Upper lobe of right lung (tissue), 1 donor: Measurements from ENCODE around the gene FAM131B. TPM values are rescaled to one million over a fixed set of nuclear protein-coding genes. Genes with fewer than 3 reads are reported as not detected.
"Not testable (repeated sequence)": the region's sequence is repeated elsewhere in the genome, so short reads cannot be mapped to it uniquely, and the experiment has no call there.

Experiments
- ATAC-seq: fragments of 200-7000 bp; cut with Tn5 transposase; one replicate; pipeline ENCODE4 v1.9.1; 2020; ENCODE audit warnings: mild to moderate bottlenecking, moderate library complexity
- DNase-seq: peaks from one replicate; pipeline ENCODE4 v3.0.0-alpha.2; 2020
- H3K27ac ChIP-seq: fragments of 200-600 bp; one replicate; pipeline ENCODE4 v1.8.0; 2022
- H3K27me3 ChIP-seq: fragments of 200-600 bp; one replicate; pipeline ENCODE4 v1.8.0; 2022; ENCODE audit warnings: mild to moderate bottlenecking
- H3K36me3 ChIP-seq: fragments of 200-600 bp; one replicate; pipeline ENCODE4 v1.8.0; 2022
- H3K4me1 ChIP-seq: fragments of 200-600 bp; one replicate; pipeline ENCODE4 v1.8.0; 2022
- H3K4me3 ChIP-seq: fragments of 200-600 bp; one replicate; pipeline ENCODE4 v1.8.0; 2022; ENCODE audit warnings: mild to moderate bottlenecking
- H3K9me3 ChIP-seq: fragments of 200-600 bp; one replicate; pipeline ENCODE4 v1.8.0; 2022
- CTCF ChIP-seq: fragments of 200-600 bp; IDR thresholded peaks from one replicate; pipeline ENCODE4 v1.8.0; 2022; ENCODE audit warnings: antibody characterized with exemption
- intact Hi-C: fragments of 100-400 bp; cut with DNase I; formaldehyde crosslinking; loops from one replicate; pipeline ENCODE4 v1.11.0; 2022
- total RNA-seq: library from RNA; stranded (reverse); fragmentation: NEBNext Ultra II Directional; extraction: Animal tissue kit (Norgen Biotek cat#: 25700); gene quantifications from one replicate; pipeline ENCODE4 v1.2.1, GENCODE V29; 2021
- donor health status: DM: no; HTN: yes; CAD: no; lungs with severe emphysema.

FAM131B gene
- total RNA-seq, 1 donor from 2014 or later, result 0.90 TPM

- H3K9me3 ChIP-seq, result no peaks in the 10 kb centered on the region
- intact Hi-C loops, result no loop called here
- peaks cover 42% of the 10 kb centered on the region for H3K4me1 ChIP-seq
- no peak for DNase-seq
- no peaks in the 10 kb centered on the region for H3K27me3 ChIP-seq
- no peak for TF ChIP-seq CTCF
- H3K36me3 ChIP-seq, result no peaks in the 10 kb centered on the region
- H3K4me3 ChIP-seq, result peak overlapping the region; percentile 52
- ATAC-seq, result no peak
- peak overlapping the region; percentile 6 for H3K27ac ChIP-seq
These were observed 45.1 kb upstream of the FAM131B start for GRCh38 chr7:143407287-143408251.

- Histone ChIP-seq H3K27me3 (no peaks in the 10 kb centered on the region), H3K27ac (peak overlapping the region; percentile 17), H3K9me3 (no peaks in the 10 kb centered on the region), H3K4me3 (no peak overlapping the region), H3K4me1 (peaks cover 39% of the 10 kb centered on the region), H3K36me3 (no peaks in the 10 kb centered on the region)
- TF ChIP-seq CTCF, result no peak
- ATAC-seq (no peak), DNase-seq (no peak)
- intact Hi-C loops, result no loop called here
These were observed 43.5 kb upstream of the FAM131B start for GRCh38 chr7:143406002-143406357.

GRCh38 chr7:143405173-143406001 is 42.9 kb upstream of the FAM131B start:
- H3K4me3 ChIP-seq, result no peak overlapping the region
- intact Hi-C loops, result no loop called here
- no peak for DNase-seq
- peak; percentile 14 for ATAC-seq
- TF ChIP-seq CTCF, result no peak
- no peaks in the 10 kb centered on the region for H3K9me3 ChIP-seq
- H3K27ac ChIP-seq, result peak overlapping the region; percentile 17
- H3K4me1 ChIP-seq, result peaks cover 38% of the 10 kb centered on the region
- no peaks in the 10 kb centered on the region for H3K27me3 ChIP-seq
- H3K36me3 ChIP-seq, result no peaks in the 10 kb centered on the region

GRCh38 chr7:143402233-143402632 is 39.7 kb upstream of the FAM131B start:
- H3K27me3 ChIP-seq, ATAC-seq, H3K9me3 ChIP-seq, H3K27ac ChIP-seq, intact Hi-C loops, H3K4me3 ChIP-seq, DNase-seq, H3K36me3 ChIP-seq: not testable (repeated sequence)
- H3K4me1 ChIP-seq, result peaks cover 13% of the 10 kb centered on the region

- Histone ChIP-seq H3K36me3 (no peaks in the 10 kb centered on the region), H3K9me3 (no peaks in the 10 kb centered on the region), H3K27me3 (no peaks in the 10 kb centered on the region), H3K27ac (no peak overlapping the region), H3K4me3 (no peak overlapping the region), H3K4me1 (peaks cover 16% of the 10 kb centered on the region)
- DNase-seq (no peak), ATAC-seq (no peak)
- intact Hi-C loops, result no loop called here
- no peak for TF ChIP-seq CTCF
These were observed 38.8 kb upstream of the FAM131B start for GRCh38 chr7:143401265-143401664.

- H3K36me3 ChIP-seq, result no peaks in the 10 kb centered on the region
- H3K4me1 ChIP-seq, result peaks cover 27% of the 10 kb centered on the region
- ATAC-seq (no peak), DNase-seq (no peak)
- H3K4me3 ChIP-seq, result no peak overlapping the region
- no peak for TF ChIP-seq CTCF
- H3K27me3 ChIP-seq, result no peaks in the 10 kb centered on the region
- H3K9me3 ChIP-seq, result no peaks in the 10 kb centered on the region
- H3K27ac ChIP-seq, result no peak overlapping the region
- intact Hi-C loops, result no loop called here
These were observed 37.1 kb upstream of the FAM131B start for GRCh38 chr7:143399642-143400041.
